HepG2 (cell line): ENCODE data around the gene SPNS1. TPM values are rescaled to one million over a fixed set of nuclear protein-coding genes. Genes with fewer than 3 reads are reported as not detected.
A peak's percentile ranks its signal among the peaks of the same experiment; 100 is the strongest.

ENCODE experiments used
- ATAC-seq: fragments of 200-7000 bp; cut with Tn5 transposase; 3 replicates; pipeline ENCODE4 v1.9.1; 2020; ENCODE audit warnings: mild to moderate bottlenecking, moderate library complexity
- BruUV-seq: library from RNA; stranded (reverse); fragments of 400-500 nt; replicated peaks from 2 replicates; lab custom pipeline; 2021; lab: Mats Ljungman, UMichigan
- CTCF ChIA-PET: fragments of 300-600 bp; formaldehyde crosslinking; extraction: SDS; loops from one replicate; lab custom pipeline; 2021; ENCODE audit warnings: low total read pairs, inconsistent platforms, low intra/inter-chr PET ratio; lab: Yijun Ruan, JAX
- POLR2A ChIA-PET: fragments of 350-600 bp; sonication (Branson Sonifier 250); formaldehyde crosslinking; loops from one replicate; lab custom pipeline; 2020; ENCODE audit warnings: antibody characterized with exemption, inconsistent platforms; lab: Yijun Ruan, JAX
- DNase-seq: peaks from one replicate; pipeline ENCODE4 v3.0.0-alpha.2; 2015; ENCODE audit warnings: low spot score
- FAIRE-seq: peaks from 3 replicates; lab custom pipeline; 2011; peaks lifted over from hg19 to GRCh38; lab: Jason Lieb, UNC
- H2AFZ ChIP-seq: one replicate; pipeline ENCODE4 v1.6.1; 2011; ENCODE audit warnings: low read length, inconsistent platforms
- H3K27ac ChIP-seq: fragments of 300-600 bp; 3 replicates; pipeline ENCODE4 v1.8.0; 2011; ENCODE audit warnings: mixed run types, mild to moderate bottlenecking, mixed read lengths, low read length, inconsistent platforms; ENCODE audit not compliant: insufficient read depth; ENCODE audit errors: extremely low read length
- H3K27me3 ChIP-seq, 2 experiments: fragments of 200-600 bp in 1 of 2; 2 replicates in 1 of 2; 3 replicates in 1 of 2; pipeline versions ENCODE4 v1.6.0 to v1.8.0; 2011; ENCODE audit warnings: low read length in 2 of 2, mild to moderate bottlenecking in 2 of 2, moderate library complexity in 2 of 2, inconsistent platforms in 1 of 2; ENCODE audit not compliant: insufficient read depth in 2 of 2, control insufficient read depth in 1 of 2
- H3K36me3 ChIP-seq, 2 experiments: fragments of 200-600 bp in 1 of 2; replicated peaks in 1 of 2; 2 replicates in 1 of 2; 3 replicates in 1 of 2; pipeline versions ENCODE4 v1.5.1 to v1.8.0; 2011; ENCODE audit warnings: low read length in 2 of 2, inconsistent platforms in 1 of 2; ENCODE audit not compliant: insufficient read depth in 2 of 2, control insufficient read depth in 1 of 2
- H3K4me1 ChIP-seq: 2 replicates; pipeline ENCODE4 v1.5.1; 2012; ENCODE audit warnings: low read length, inconsistent platforms; ENCODE audit not compliant: insufficient read depth
- H3K4me2 ChIP-seq: 2 replicates; pipeline ENCODE4 v1.6.0; 2011; ENCODE audit warnings: low read depth, low read length, inconsistent platforms
- H3K4me3 ChIP-seq, 3 experiments: fragments of 200-600 bp in 1 of 3; sonication (generic), shearing (Covaris generic) in 1 of 3; replicated peaks in 1 of 3; 2 replicates each; pipeline ENCODE4 v1.5.1; 2011 to 2016; ENCODE audit warnings: low read length in 3 of 3, inconsistent platforms in 2 of 3, low read depth in 2 of 3, mild to moderate bottlenecking in 2 of 3, control low read depth in 1 of 3, mixed read lengths in 1 of 3; ENCODE audit not compliant: insufficient read depth in 1 of 3
- H3K79me2 ChIP-seq: one replicate; pipeline ENCODE4 v1.6.1; 2011; ENCODE audit warnings: low read length, inconsistent platforms; ENCODE audit not compliant: insufficient read depth
- H3K9ac ChIP-seq: 2 replicates; pipeline ENCODE4 v1.6.0; 2011; ENCODE audit warnings: mild to moderate bottlenecking, low read depth, low read length, inconsistent platforms; ENCODE audit not compliant: insufficient read depth
- H3K9me3 ChIP-seq: 2 replicates; pipeline ENCODE4 v1.5.1; 2012; ENCODE audit warnings: mild to moderate bottlenecking, low read length
- H4K20me1 ChIP-seq: 2 replicates; pipeline ENCODE4 v1.6.0; 2011; ENCODE audit warnings: inconsistent platforms, mild to moderate bottlenecking, low read length, moderate library complexity; ENCODE audit not compliant: insufficient read depth
- PHF5A ChIP-seq: IDR thresholded peaks from one replicate; pipeline ENCODE4 v1.6.1; 2018; ENCODE audit warnings: low read depth, missing genetic modification reagents; ENCODE audit not compliant: unreplicated experiment
- SAP130 ChIP-seq: IDR thresholded peaks from 2 replicates; pipeline ENCODE4 v1.6.1; 2016; ENCODE audit warnings: low read depth
- SRSF4 ChIP-seq: fragments of 200-400 bp; formaldehyde crosslinking; IDR thresholded peaks from one replicate; pipeline ENCODE4 v1.6.1; 2018; ENCODE audit warnings: mild to moderate bottlenecking, low read depth, low read length, moderate library complexity; ENCODE audit not compliant: poor library complexity, severe bottlenecking
- STAG1 ChIP-seq: sonication (generic); formaldehyde crosslinking; IDR thresholded peaks from 2 replicates; pipeline ENCODE4 v1.4.0; 2020; ENCODE audit warnings: missing genetic modification reagents
- ZFP37 ChIP-seq: sonication (generic); formaldehyde crosslinking; IDR thresholded peaks from 2 replicates; pipeline ENCODE4 v1.4.0; 2020; ENCODE audit warnings: missing genetic modification reagents, borderline replicate concordance
- ZMYM3 ChIP-seq: sonication (generic); formaldehyde crosslinking; IDR thresholded peaks from 2 replicates; pipeline ENCODE4 v1.5.1; 2020; ENCODE audit warnings: mild to moderate bottlenecking, missing genetic modification reagents
- WGBS: methylation state at CpG from one replicate; pipeline ENCODE4 v1.1.6; 2017; ENCODE audit warnings: low lambda C conversion rate; 5-methylcytosine and 5-hydroxymethylcytosine counted together
- in situ Hi-C: cut with HindIII; loops from 2 replicates; pipeline ENCODE4 v1.10.0; 2017; ENCODE audit warnings: low pct_unique_long_range_greater_than_20kb; ENCODE audit not compliant: extremely low pct_ligation_motif_present
- intact Hi-C: fragments of 100-400 bp; cut with micrococcal nuclease; formaldehyde crosslinking; loops from one replicate; pipeline ENCODE4 v1.10.0; 2022; ENCODE audit not compliant: unreplicated experiment
- polyA plus RNA-seq, 8 experiments: library from polyadenylated mRNA; depleted of rRNA in 3 of 8; stranded (reverse) in 7 of 8; unstranded in 1 of 8; fragments of >200 nt; fragmentation: Illumina TruSeq in 4 of 8; extraction: Trizol in 4 of 8; gene quantifications; 2 replicates each; pipeline versions ENCODE4 v1.2.1 to v1.2.3, GENCODE V29; 2011 to 2016; ENCODE audit warnings: low read depth in 4 of 8, missing spikeins in 1 of 8, mixed read lengths in 1 of 8; ENCODE audit not compliant: insufficient read depth in 1 of 8
- total RNA-seq, 5 experiments: library from RNA; depleted of rRNA; stranded (reverse); fragments of >200 nt; fragmentation: Illumina TruSeq; extraction: Trizol; gene quantifications; 2 replicates each; pipeline ENCODE4 v1.2.3, GENCODE V29; 2016; ENCODE audit warnings: low read depth in 1 of 5
- TF ChIP-seq, protein P1 (sequence below), 2 experiments: sonication (generic) in 1 of 2; formaldehyde crosslinking in 1 of 2; IDR thresholded peaks; 2 replicates each; pipeline versions ENCODE4 v1.5.1 to v1.6.1; 2011 to 2020; ENCODE audit warnings: borderline replicate concordance in 1 of 2, low read depth in 1 of 2, low read length in 1 of 2, mild to moderate bottlenecking in 1 of 2, missing genetic modification reagents in 1 of 2, moderate library complexity in 1 of 2
- TF ChIP-seq, protein P2 (sequence below): sonication (generic); formaldehyde crosslinking; IDR thresholded peaks from 2 replicates; pipeline ENCODE4 v1.4.0; 2020; ENCODE audit warnings: missing genetic modification reagents, mild to moderate bottlenecking, borderline replicate concordance
- TF ChIP-seq, protein P3 (sequence below): sonication (generic); formaldehyde crosslinking; IDR thresholded peaks from 2 replicates; pipeline ENCODE4 v1.4.0; 2020; ENCODE audit warnings: missing genetic modification reagents, borderline replicate concordance
- TF ChIP-seq, protein P4 (sequence below): sonication (generic); formaldehyde crosslinking; IDR thresholded peaks from 2 replicates; pipeline ENCODE4 v1.4.0; 2020; ENCODE audit warnings: missing genetic modification reagents

The SPNS1 gene
- total and polyA plus RNA-seq, 2 of the 13 experiments (the other 11 are each of a cell fraction or from before 2014, with no cell fraction given): 25.6 to 38.8 TPM

DNA sequence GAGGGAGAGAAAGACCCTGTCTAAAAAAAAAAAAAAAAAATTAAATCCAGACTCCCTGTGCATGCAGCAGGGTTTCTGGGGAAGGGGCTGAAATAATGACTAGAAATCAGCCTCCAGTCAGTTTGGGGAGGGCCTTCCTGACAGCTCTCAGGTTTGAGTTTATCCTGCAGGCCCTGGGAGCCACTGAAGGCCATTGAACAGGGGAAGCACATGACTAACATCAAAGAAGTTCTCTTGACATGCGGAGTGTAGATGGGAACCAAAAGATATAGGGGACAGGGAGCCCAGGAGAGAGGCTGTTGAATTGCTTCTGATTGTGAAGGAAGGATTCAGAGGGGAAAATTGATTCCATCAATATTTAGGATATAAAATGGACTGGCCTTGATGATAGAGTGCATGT lies 46.8 kb upstream of the SPNS1 start (continued):
- TF ChIP-seq, protein P1, sequence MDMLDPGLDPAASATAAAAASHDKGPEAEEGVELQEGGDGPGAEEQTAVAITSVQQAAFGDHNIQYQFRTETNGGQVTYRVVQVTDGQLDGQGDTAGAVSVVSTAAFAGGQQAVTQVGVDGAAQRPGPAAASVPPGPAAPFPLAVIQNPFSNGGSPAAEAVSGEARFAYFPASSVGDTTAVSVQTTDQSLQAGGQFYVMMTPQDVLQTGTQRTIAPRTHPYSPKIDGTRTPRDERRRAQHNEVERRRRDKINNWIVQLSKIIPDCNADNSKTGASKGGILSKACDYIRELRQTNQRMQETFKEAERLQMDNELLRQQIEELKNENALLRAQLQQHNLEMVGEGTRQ (IDR thresholded peaks at IDR 0.05; ENCODE audit: low read depth, low read length): no peak
- TF ChIP-seq, protein P1 (CRISPR knock-in tag; IDR thresholded peaks at IDR 0.05; ENCODE audit: borderline replicate concordance): peak; percentile 37; the same call in 1 of the 2 replicates
- peak; percentile 52 for TF ChIP-seq SAP130 (CRISPR knock-in tag)
- TF ChIP-seq, protein P2, sequence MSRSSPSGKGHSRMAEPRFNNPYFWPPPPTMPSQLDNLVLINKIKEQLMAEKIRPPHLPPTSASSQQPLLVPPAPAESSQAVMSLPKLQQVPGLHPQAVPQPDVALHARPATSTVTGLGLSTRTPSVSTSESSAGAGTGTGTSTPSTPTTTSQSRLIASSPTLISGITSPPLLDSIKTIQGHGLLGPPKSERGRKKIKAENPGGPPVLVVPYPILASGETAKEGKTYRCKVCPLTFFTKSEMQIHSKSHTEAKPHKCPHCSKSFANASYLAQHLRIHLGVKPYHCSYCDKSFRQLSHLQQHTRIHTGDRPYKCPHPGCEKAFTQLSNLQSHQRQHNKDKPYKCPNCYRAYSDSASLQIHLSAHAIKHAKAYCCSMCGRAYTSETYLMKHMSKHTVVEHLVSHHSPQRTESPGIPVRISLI (CRISPR knock-in tag): no peak
- TF ChIP-seq STAG1 (CRISPR knock-in tag): no peak

DNA sequence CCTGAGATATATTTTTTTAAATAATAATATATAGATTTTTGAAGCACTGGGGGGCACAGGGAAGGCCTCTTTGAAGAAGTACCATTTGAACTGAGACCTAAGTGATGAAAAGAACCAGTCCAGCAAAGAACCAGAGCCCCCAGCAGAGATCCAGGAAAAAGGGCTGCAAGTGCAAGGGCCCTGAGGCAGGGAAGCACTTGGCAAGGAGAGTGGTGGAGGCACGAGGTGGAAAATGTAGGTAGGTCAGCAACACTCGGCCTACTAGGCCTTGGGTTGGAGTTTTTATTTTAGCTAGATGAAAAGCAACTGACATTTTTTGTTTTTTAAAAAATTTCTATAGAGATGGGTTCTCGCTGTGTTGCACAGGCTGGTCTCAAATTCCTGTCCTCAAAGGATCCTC lies 44.4 kb upstream of the SPNS1 start:
- no peak for FAIRE-seq
- no peaks in the 10 kb centered on the region for H3K79me2 ChIP-seq
- DNase-seq: no peak
- intact Hi-C loops: no loop called here
- TF ChIP-seq ZMYM3 (CRISPR knock-in tag): peak; percentile 66
- no peak for TF ChIP-seq PHF5A
- TF ChIP-seq, protein P3, sequence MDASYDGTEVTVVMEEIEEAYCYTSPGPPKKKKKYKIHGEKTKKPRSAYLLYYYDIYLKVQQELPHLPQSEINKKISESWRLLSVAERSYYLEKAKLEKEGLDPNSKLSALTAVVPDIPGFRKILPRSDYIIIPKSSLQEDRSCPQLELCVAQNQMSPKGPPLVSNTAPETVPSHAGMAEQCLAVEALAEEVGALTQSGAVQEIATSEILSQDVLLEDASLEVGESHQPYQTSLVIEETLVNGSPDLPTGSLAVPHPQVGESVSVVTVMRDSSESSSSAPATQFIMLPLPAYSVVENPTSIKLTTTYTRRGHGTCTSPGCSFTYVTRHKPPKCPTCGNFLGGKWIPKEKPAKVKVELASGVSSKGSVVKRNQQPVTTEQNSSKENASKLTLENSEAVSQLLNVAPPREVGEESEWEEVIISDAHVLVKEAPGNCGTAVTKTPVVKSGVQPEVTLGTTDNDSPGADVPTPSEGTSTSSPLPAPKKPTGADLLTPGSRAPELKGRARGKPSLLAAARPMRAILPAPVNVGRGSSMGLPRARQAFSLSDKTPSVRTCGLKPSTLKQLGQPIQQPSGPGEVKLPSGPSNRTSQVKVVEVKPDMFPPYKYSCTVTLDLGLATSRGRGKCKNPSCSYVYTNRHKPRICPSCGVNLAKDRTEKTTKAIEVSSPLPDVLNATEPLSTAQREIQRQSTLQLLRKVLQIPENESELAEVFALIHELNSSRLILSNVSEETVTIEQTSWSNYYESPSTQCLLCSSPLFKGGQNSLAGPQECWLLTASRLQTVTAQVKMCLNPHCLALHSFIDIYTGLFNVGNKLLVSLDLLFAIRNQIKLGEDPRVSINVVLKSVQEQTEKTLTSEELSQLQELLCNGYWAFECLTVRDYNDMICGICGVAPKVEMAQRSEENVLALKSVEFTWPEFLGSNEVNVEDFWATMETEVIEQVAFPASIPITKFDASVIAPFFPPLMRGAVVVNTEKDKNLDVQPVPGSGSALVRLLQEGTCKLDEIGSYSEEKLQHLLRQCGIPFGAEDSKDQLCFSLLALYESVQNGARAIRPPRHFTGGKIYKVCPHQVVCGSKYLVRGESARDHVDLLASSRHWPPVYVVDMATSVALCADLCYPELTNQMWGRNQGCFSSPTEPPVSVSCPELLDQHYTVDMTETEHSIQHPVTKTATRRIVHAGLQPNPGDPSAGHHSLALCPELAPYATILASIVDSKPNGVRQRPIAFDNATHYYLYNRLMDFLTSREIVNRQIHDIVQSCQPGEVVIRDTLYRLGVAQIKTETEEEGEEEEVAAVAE: no peak
- TF ChIP-seq SRSF4: no peak
- TF ChIP-seq, protein P4, sequence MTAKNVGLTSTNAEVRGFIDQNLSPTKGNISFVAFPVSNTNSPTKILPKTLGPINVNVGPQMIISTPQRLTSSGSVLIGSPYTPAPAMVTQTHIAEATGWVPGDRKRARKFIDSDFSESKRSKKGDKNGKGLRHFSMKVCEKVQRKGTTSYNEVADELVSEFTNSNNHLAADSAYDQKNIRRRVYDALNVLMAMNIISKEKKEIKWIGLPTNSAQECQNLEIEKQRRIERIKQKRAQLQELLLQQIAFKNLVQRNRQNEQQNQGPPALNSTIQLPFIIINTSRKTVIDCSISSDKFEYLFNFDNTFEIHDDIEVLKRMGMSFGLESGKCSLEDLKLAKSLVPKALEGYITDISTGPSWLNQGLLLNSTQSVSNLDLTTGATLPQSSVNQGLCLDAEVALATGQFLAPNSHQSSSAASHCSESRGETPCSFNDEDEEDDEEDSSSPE (CRISPR knock-in tag): no peak
- no peak for TF ChIP-seq ZFP37 (CRISPR knock-in tag)
- TF ChIP-seq, all 625 proteins: peak for 1
- Histone ChIP-seq H3K4me1 (peaks cover 64% of the 10 kb centered on the region), H3K4me3 (no peak overlapping the region), H3K27me3 (no peaks in the 10 kb centered on the region), H3K4me2 (no peak overlapping the region), H3K27ac (no peak overlapping the region), H2AFZ (no peak overlapping the region), H4K20me1 (no peaks in the 10 kb centered on the region), H3K9ac (no peak overlapping the region), H3K9me3 (no peaks in the 10 kb centered on the region), H3K36me3 (no peaks in the 10 kb centered on the region)
- POLR2A ChIA-PET: no interaction called here
- no TSS peak for BruUV-seq
- WGBS: 35% methylated on average over 3 of the region's 3 CpGs
- CTCF ChIA-PET: no interaction called here
- ATAC-seq: no peak
- in situ Hi-C loops: no loop called here
